GM18508 (cell line): ENCODE data around the gene PYGL.
"Not testable (repeated sequence)": the region's sequence is repeated elsewhere in the genome, so short reads cannot be mapped to it uniquely, and the experiment has no call there.

Experiments used
- ATAC-seq: cut with Tn5 transposase; IDR thresholded peaks from one replicate; pipeline ENCODE4 v1.9.1; 2021; ENCODE audit warnings: moderate number of reproducible peaks; ENCODE audit not compliant: insufficient read depth, unreplicated experiment

PYGL gene

DNA sequence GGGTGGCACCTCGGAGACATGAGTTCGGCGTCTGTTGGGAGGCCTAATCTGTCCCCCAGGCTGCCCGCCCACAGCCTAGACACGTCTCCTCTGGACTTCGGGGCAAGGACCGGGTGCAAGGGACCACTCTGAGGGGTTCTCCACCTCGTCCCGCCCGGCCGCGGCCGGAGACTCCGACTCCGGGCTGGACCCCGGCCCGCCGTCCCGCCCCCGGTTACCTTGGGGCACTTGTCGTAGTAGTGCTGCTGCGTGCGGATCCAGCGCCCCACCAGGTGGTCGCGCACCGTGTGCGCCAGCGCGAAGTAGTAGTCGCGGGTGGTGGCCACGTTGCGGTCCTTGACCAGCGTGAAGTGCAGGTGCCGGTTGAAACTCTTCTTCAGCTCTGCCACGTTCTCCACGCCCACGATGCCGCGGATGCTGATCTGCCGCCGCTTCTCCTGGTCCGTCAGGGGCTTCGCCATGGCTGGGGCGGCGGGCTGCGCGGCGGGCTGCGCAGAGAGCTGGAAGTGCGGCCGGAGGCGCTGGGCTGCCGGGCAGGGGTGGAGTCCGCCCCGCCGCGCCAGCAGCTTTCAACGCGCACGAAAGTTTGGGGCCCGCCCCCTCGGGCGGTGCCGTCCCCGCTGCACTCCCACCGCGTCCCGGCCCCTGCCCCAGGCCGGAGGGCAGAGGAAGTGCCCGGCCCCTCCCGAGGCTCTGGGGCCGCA, at the start of gene PYGL:
Gene PYGL, minus strand, starts transcription at position 541 of the 704 bp plus-strand sequence. Its CDS starts 80 bp downstream, at position 461.
- no peak for ATAC-seq

DNA sequence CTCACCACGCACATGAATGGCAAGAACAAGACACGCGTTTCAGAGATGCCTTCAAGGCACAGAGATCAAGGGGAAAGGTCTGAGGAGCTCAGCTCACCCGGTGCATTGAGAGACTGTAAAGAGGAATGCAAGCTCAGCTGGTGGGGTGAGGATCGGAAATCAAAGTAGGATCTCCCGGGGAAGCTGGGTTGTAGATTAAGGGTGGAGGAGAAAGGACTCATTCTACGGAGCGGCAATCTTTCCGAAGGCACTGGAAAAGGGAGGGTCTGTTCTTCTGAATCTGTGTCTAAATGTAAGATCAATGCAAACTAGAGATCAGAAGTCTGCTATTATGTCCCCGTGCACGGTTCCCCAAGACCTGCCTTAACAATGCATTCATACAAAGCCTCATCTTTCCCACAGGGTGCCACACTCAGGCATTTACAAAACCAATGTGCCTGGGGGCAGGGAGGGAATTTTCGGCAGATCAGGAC, 41.6 kb upstream of the PYGL start:
- ATAC-seq, result no peak

DNA sequence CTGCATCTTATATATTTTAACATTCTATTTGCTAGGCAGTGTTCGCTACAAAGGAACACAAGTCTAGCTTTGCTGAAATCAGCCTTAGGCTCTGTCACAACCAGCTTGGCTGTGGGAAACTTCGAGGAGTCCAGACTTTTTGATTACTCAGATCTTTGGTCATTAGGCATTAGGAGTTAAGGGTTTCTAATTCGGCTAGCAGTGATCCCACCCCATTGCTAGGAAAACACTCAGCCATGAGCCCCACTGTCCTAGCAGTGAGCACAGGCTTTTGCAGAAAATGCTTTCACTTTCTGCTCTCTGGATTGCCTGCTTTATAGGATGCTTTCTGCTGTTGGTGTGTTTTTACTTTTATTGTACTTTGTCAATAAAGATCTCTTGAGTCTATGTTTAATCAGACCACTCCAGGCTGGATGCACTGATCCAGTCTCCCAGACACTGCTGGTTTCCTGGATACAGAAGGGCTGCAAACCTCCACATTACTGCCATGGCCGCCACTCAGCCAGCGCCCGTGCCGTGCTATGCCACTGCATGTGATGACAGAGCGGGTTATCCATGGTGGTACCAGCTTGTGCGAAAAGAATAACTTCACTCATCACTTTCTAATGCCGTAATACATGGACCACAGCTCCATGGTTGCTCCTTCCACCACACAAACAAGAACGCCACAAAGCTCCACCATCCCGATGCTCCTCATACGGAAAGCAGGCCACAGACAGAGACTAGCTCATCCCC, 41.0 kb upstream of the PYGL start:
- ATAC-seq, result no peak

DNA sequence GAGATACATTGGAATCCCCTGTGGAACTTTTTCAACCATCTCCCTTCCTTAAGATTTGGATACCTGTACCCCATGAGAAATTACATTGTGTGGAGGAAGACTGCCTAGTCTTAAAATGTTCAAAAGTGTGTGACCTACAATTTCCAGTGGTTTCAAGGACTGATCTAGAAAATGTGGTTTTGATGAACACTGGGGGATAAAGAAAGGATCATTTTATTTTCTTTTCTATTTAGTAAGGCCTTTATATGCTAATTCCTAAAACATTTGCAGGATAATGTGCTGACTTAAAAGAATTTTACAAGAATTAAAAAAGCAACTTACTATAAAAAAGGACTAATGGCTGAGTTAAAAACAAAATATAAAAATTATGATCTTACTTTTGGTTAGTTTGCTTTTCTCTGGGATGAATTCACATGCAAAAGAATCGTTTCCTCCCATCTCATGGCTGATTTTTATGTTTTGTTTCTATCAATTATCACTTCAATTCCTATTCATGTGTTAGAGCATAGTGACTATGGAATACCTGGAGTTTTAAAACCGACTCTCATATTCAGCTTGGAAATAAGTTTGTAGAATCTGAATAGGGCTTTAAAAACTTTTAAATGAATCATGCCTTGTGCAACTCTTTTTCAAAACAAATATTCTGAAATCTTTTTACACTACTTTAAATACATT, 39.9 kb upstream of the PYGL start:
- ATAC-seq, result no peak

DNA sequence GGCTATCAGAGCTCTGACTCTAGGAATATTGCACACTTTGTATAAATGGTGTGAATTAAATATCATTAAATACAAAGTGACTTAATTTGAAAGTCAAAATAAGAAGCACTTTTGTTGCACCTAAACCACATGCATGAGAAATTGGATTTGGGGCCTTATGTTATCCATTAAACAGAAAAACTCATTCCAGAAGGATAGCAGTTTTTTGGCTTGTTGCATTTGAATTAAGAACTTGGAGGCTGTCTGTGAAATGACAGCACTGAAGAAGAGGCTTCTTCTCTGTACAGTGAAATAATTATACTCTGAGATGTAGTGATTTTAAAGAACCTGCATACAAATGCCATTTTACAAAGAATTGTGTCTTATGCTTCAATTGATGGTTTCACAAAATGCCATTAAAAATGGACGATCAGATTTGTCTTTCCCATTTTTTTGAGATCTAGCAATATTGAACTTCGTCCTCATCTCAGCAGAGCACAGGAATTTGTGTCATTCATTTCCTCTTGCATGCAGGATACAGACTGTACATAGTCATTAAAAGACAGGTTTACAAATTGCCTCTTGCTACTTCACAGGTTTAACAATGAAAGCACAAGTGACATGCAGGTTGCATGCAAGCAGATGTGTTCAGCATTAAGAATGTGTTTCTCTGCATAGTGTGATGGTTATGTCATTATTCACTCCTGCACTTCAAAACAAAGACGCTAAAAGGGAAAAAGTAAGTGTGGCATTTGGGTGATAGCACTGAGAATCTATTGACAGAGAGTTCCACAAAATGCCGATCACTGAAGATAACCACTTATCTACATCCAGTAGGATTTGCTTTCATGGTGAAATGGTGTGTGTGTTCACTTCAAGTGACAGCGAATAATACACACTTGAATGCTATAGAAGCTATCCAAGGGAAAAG, 35.9 kb upstream of the PYGL start:
- no peak for ATAC-seq

DNA sequence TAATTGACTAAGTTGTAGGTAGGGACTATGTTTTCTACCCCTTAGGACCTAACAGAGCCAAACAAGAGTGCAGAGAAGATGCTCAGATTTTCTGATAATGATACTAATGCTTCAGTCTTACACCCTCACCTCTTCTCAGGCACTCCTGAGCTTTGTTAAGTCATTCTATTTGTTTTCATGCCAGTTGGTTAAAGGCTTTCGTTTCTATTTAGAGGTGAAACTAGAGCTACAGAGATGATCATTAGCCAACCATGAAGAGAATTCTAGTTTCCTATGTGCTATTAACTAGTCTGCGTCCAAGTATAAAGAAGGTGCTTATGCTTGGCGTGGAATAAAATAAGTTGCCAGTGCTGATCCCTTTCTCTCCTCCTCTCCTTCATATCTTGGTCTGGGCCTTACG, 34.6 kb upstream of the PYGL start:
- peak; percentile 86 for ATAC-seq

DNA sequence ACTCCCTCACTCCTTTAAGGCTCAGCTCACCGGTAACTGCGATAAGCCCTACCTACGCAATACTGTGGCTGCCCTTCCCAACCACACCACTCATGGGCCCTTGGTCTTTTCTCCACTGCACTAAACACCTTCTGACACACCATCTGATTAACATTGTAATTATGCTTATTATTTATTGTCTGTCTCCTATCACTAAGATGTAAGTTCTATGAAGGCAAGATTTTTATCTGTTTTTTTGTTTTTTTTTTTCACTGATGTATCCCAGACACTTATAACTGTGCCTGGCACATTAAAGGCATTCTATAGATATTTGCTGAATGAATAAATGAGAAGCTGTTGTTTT, 34.2 kb upstream of the PYGL start:
- ATAC-seq, result no peak

DNA sequence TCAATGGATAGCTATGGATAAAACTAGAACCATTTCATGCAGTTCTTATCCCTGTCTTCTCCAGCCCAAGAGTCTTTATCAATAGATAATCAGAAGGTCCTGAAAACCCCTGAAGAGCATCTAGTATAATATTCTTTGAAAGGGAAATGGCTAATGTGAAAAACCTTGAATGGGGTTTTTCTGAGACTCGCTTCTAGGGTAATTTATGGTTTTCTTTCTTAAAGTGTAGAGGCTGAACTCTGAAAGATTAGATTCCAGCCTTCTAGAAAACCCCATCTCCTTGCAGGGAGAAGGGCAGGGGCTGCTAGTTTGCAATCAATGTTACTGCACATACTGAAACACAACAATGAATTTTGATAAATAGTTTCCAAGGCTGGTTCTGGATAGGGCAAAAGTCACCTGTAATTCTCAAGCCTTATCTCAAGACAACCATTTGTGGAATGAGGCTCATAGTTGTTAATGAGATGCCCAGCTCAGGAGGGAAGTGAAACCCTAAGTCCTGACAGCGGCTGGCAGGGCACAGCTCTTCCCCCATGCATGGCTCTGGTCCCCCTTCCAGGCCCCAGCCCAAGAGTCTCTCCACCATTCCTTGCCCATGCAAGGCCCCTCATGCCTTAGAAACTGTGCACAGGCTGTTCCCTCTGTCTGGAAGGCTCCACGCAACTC, 33.7 kb upstream of the PYGL start:
- peak; percentile 30 for ATAC-seq

DNA sequence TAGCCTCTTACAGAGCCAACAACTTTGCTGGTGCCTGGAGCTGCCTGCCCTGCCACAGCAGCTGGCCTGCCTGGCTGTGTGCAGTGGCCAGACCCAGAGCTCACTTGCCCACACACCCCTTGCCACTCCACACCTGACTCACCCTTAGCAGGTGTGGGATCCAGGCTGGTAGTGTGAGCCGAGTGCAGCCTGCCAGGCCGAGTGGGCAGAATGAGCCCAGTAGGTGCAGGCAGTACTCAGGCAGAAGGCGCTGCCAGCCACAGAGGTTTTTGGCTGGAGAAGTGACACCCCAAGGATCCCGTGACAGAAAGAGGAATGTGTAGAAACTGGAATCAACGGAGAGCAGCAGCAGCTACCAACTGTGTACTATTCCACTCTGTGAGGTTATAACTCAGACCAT, 29.8 kb upstream of the PYGL start:
- ATAC-seq, result no peak

DNA sequence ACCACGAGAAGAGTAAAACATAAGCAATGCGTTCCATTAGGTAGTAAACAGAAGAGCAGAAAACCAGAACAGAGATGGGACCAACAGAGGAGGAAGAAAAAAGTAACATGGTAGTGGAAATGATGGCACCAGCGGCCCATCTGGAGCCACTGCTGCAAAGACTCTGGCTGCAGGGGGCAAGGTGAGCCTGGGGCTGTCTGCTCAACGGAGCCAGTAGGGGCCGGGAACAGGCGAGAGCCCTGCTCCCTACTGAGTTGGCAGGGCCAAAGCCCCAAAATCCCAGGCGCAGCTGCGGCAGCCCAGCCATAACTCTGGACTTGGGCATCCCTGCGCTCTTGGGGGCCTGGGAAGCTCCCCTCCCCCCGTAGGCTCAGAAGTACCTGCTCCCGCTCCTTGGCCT, 28.5 kb upstream of the PYGL start:
- no peak for ATAC-seq

DNA sequence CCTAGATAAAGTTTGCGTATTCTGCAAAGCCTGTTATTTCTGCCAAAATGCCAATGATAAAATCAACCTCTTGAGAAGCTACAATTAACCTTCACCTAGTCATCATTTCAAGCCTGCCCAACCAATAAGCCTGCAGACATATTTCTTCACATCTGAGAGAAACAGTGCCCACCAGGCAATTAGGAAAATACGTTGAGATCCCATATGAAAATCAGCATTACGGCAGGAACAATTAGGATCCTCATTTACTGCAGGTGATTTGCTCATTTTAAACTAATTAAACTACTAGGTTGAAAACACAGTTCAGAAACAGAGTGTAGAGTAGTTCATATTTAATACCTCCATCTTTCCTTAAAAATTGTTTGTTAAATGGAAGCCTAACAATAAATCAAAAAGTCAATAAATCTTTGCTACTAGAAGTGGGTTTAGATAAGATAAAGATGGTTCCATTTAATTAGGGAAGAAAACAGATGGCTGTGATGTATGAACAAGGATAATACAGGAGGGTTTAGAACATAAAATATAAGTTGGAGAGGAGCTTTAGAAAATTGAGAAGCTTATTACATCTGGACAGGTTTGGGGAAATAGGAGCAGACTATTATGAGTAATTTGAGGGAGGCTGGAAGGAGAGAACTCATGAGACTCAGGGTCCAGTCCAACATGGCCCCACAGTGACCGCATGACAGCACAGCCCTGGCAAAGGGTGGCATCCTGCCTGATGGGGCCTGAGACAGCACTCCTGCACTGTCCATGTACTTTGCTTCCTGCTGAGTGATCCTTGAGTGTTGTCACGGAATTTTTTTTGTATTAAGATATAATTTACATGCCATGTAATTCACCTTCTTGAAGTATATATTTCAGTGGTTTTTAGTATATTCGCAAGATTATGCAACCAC, 26.9 kb upstream of the PYGL start:
- no peak for ATAC-seq

DNA sequence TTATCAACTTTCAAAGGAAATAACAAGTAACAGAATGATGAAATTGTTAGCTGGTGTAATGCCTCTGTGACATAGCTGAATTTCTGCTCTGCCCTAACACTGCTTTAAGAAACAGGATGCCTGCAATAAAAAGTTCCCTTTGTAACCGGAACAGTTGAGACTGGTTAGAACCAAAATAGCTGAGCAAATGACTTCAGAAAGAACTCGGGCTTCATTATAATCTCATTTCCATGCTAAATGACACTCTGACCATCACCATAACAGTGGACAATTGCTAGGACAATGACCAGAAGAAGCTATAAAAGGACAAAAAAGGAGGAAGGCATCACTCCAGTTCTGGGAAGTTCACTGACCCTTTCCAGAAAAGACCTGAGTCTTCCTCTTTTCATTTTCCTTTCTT, 23.5 kb upstream of the PYGL start:
- ATAC-seq, result no peak

DNA sequence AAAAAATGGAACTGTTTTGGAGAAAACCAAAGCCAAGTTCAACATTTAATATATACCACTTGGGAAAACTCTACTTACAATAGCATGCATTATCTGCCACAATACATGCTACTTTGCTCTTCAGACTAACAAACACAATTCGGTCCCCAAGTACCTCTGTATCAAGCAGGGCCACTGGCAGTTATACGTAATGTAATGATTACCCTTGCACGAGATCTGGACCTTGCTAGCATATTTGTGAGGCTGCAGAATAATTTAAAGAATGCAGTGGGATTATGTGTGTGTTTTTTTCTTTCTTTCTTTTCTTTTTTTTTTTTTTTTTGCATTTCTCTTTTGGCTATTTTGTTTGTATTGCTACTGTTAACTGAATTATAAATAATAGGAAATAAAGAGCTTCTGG, 22.8 kb upstream of the PYGL start:
- no peak for ATAC-seq

DNA sequence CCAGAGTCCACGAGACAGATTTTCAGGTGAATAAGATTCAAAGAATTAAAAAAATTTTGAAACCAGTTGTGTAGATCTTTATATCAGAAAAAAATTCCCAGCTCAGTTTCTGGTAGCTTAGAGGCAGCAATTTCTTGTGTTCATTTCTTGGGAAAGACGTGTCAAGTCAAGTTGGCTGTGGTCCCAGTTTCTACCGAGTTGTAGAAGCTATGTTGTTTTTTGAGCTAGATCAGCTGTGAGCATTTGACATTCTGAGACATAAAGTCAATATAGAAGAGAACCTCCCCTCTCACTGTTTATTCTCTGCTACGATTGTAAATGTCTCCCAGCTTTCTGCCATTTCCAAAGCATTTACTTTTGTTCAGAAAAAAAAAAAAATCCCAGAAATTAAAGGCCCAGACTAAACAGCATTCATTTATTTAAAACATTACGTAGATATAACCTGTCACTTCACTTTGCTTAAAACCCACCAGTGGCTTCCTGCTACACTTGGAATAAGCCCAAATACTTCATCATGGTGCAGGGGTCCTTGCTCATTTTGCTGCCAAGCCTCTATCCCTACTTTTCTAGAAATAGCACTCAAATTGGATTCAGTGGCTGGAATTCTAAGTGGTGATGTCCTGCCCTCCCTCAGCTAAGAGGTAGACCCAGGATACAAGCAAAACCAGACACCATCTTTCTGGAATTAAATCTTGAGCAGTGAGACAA, 20.6 kb upstream of the PYGL start:
- ATAC-seq, result no peak

DNA sequence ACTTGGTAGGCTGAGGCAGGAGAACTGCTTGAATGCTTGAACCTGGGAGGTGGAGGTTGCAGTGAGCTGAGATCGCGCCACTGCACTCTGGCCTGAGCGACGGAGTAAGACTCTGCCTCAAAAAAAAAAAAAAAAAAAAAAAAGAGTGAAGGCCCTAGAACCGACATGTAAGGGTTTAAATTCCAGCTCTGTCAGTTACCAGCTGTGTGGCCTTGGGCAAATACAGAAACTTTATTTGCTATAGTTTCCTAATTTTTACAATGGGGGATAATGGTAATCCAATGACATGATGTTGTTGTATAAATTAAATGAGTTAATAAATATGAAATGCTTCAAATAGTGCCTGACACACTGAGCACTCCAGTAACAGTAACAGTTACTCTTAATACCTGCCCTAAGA, 19.6 kb upstream of the PYGL start:
- no peak for ATAC-seq

DNA sequence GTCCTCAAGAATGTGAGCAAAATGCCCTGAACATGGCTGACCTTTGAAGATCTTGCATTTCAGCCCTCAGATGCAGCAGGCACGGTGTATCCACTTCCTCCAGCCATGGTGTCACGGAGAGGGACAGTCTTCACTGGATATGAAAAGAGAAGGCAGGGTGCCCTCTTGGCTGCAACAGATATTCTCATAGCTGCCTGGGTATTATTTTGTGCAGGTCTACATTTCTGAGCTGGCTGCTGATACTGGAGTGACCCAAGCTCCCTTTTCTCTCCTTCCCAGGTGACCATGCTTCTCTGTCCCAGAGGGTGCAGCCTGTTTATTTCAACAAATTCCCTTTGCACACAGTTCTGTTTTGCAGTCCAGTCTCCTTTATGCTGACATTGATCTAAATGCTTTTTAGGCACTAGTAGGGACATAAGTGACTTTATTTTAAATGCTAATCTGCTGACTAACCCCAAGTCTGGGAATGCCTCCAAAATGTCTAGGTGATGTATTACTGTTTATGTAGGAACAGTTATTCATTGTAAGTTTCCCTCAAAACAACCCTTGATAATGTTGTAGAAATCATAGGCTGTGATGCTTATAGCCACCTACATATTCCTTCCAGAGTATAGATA, 17.4 kb upstream of the PYGL start:
- no peak for ATAC-seq

DNA sequence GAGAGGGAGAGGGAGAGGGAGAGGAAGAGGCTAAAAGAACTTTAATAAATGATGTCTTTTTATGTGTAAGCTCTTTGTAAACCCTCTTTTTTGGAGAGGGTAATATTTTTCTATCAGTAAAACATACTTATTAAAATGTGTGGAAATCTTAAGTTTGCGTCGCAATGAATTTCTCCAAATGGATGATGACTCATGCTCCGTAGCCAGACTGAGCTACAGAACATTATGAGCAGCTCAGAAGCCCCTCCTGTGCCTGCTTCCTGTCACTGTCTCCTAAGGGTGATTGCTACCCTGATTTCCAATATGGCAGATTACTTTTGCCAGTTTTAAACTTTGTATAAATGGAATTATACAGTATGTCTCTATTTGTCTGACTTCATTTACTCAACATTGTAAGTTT, 13.0 kb upstream of the PYGL start:
- ATAC-seq, result no peak

DNA sequence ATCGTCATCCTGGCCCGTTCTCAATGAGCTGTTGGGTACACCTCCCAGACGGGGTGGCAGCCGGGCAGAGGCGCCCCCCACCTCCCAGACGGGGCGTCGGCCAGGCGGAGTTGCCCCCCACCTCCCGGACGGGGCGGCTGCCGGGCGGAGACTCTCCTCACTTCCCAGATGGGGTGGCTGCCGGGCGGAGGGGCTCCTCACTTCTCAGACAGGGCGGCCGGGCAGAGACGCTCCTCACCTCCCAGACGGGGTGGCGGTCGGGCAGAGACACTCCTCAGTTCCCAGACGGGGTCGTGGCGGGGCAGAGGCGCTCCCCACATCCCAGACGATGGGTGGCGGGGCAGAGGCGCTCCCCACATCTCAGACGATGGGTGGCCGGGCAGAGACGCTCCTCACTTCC, 12.1 kb upstream of the PYGL start:
- ATAC-seq, result not testable (repeated sequence)
